HL-60 (cell line): ENCODE data around the gene ZNF638.

Source experiments
- DNase-seq, 2 experiments: peaks; one replicate each; pipeline ENCODE4 v3.0.0-alpha.2; 2010 to 2020; ENCODE audit warnings: low read depth in 1 of 2, low spot score in 1 of 2
- H3K27ac ChIP-seq: fragments of 250-450 bp; sonication (Bioruptor Pico); replicated peaks from 2 replicates; pipeline ENCODE4 v1.5.1; 2020; ENCODE audit warnings: mild to moderate bottlenecking, moderate library complexity
- H3K27me3 ChIP-seq: fragments of 250-450 bp; sonication (Bioruptor Pico); 2 replicates; pipeline ENCODE4 v1.5.1; 2021; ENCODE audit warnings: mild to moderate bottlenecking, moderate library complexity; ENCODE audit not compliant: insufficient read depth, poor library complexity, severe bottlenecking
- H3K4me3 ChIP-seq: replicated peaks from 2 replicates; pipeline ENCODE4 v1.5.1; 2011; ENCODE audit warnings: mild to moderate bottlenecking, control low read depth, low read length; ENCODE audit not compliant: insufficient read depth
- GABPA ChIP-seq: IDR thresholded peaks from 2 replicates; pipeline ENCODE4 v1.6.1; 2012; ENCODE audit warnings: low read depth
- POLR2AphosphoS5 ChIP-seq: IDR thresholded peaks from 2 replicates; pipeline ENCODE4 v1.6.1; 2012; ENCODE audit warnings: low read depth
- REST ChIP-seq: IDR thresholded peaks from 2 replicates; pipeline ENCODE4 v1.6.1; 2012; ENCODE audit warnings: low read depth; ENCODE audit not compliant: insufficient replicate concordance
- SPI1 ChIP-seq: IDR thresholded peaks from 2 replicates; pipeline ENCODE4 v1.6.1; 2012; ENCODE audit warnings: low read depth, mild to moderate bottlenecking, borderline replicate concordance
- TF ChIP-seq, protein P1 (sequence below): IDR thresholded peaks from one replicate; pipeline ENCODE4 v1.5.1; 2011; ENCODE audit warnings: low read length, control low read depth, inconsistent platforms; ENCODE audit not compliant: insufficient read depth

The ZNF638 gene

DNA sequence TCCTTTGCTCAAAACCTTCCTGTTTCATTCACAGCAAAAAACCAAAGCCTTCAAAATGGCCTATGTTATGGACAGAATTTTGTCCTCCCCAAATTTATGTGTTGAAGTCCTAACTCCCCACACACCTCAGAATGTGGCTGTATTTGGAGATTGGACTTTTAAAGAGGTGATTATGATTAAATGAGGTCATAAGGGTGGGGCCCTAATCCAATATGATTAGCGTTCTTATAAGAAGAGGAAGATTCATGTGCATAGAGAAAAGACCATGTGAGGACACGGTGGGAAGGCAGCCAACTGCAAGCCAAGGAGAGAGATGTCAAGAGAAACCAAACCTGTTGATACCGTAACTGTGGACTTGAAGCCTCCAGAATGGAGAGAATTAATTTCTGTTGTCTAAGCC, 4.6 kb upstream of the ZNF638 start:
- Histone ChIP-seq H3K27me3 (no peaks in the 10 kb centered on the region), H3K27ac (no peak overlapping the region), H3K4me3 (no peak overlapping the region)
- no peak for DNase-seq
- TF ChIP-seq SPI1: no peak
- TF ChIP-seq GABPA: no peak
- no peak for TF ChIP-seq REST
- TF ChIP-seq, protein P1, sequence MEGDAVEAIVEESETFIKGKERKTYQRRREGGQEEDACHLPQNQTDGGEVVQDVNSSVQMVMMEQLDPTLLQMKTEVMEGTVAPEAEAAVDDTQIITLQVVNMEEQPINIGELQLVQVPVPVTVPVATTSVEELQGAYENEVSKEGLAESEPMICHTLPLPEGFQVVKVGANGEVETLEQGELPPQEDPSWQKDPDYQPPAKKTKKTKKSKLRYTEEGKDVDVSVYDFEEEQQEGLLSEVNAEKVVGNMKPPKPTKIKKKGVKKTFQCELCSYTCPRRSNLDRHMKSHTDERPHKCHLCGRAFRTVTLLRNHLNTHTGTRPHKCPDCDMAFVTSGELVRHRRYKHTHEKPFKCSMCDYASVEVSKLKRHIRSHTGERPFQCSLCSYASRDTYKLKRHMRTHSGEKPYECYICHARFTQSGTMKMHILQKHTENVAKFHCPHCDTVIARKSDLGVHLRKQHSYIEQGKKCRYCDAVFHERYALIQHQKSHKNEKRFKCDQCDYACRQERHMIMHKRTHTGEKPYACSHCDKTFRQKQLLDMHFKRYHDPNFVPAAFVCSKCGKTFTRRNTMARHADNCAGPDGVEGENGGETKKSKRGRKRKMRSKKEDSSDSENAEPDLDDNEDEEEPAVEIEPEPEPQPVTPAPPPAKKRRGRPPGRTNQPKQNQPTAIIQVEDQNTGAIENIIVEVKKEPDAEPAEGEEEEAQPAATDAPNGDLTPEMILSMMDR: no peak
- no peak for TF ChIP-seq POLR2AphosphoS5

DNA sequence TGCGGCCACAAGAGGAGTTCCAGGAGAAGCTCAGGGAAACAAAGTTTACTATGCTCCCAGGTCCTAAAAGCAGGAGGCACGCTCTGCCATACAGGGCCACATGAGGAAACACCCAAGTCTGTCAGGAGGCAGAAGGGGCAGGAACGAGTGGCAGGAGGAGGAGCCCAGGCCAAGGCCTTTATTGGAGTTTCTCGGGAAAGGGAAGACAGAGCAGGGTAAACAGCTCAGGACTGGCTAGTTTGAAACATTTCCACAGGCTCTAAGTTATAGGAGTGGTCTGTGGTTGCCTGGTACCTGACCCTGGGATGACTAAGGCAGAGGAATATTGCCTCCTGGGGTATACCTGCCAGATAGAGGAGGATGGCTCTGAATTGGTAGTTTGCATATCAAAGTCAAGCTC, 3.7 kb upstream of the ZNF638 start:
- no peaks in the 10 kb centered on the region for H3K27me3 ChIP-seq
- no peak for TF ChIP-seq GABPA
- TF ChIP-seq SPI1: no peak
- TF ChIP-seq REST: no peak
- TF ChIP-seq, protein P1: no peak
- TF ChIP-seq POLR2AphosphoS5: no peak
- no peak overlapping the region for H3K4me3 ChIP-seq
- H3K27ac ChIP-seq: no peak overlapping the region
- DNase-seq: no peak

DNA sequence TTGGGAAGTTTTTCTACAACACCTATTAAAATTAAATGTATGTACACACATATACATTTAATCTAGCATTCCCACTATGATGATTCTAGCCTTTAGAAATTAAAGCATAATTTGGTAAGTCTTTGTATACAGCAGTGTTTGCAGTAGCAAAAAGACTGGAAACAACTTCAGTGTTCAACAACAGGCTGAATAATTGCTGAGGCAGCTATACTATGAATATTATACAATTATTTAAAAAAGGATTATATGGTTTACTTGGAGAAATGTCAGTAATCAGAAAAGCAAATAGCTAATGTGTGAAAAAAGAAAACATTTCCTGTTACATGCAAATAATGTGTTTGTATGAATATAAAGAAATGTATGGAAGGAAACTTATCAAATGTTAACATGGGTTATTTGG, 1.4 kb upstream of the ZNF638 start:
- no peak for DNase-seq
- TF ChIP-seq, protein P1: no peak
- TF ChIP-seq GABPA (no peak), SPI1 (no peak), POLR2AphosphoS5 (no peak), REST (no peak)
- no peaks in the 10 kb centered on the region for H3K27me3 ChIP-seq
- no peak overlapping the region for H3K4me3 ChIP-seq
- H3K27ac ChIP-seq: no peak overlapping the region
